Hepatocyte (in vitro differentiated cells): Measurements from ENCODE around the gene OTULIN. TPM values are rescaled to one million over a fixed set of nuclear protein-coding genes. Genes with fewer than 3 reads are reported as not detected.

Source experiments
- DNase-seq: peaks from one replicate; pipeline ENCODE4 v3.0.0-alpha.2; 2016; ENCODE audit warnings: low spot score
- H2AFZ ChIP-seq: fragments of 200-600 bp; sonication (generic); 2 replicates; pipeline ENCODE4 v1.6.0; 2016; ENCODE audit warnings: antibody characterized with exemption, mild to moderate bottlenecking
- H3K27ac ChIP-seq: fragments of 200-600 bp; sonication (generic); 2 replicates; pipeline ENCODE4 v1.5.1; 2016; ENCODE audit warnings: mild to moderate bottlenecking
- H3K27me3 ChIP-seq: fragments of 200-600 bp; sonication (generic); 2 replicates; pipeline ENCODE4 v1.6.1; 2016
- H3K36me3 ChIP-seq: fragments of 200-600 bp; sonication (generic); replicated peaks from 2 replicates; pipeline ENCODE4 v1.5.1; 2016; ENCODE audit warnings: low read depth; ENCODE audit not compliant: insufficient read depth
- H3K4me1 ChIP-seq: fragments of 200-600 bp; sonication (generic); 2 replicates; pipeline ENCODE4 v1.5.1; 2016; ENCODE audit warnings: mild to moderate bottlenecking, moderate library complexity; ENCODE audit not compliant: insufficient read depth
- H3K4me2 ChIP-seq: fragments of 200-600 bp; sonication (generic); 2 replicates; pipeline ENCODE4 v1.6.0; 2016
- H3K4me3 ChIP-seq: fragments of 200-600 bp; sonication (generic); 2 replicates; pipeline ENCODE4 v1.5.1; 2016; ENCODE audit warnings: mild to moderate bottlenecking
- H3K79me2 ChIP-seq: fragments of 200-600 bp; sonication (generic); 2 replicates; pipeline ENCODE4 v1.6.0; 2017; ENCODE audit warnings: mild to moderate bottlenecking
- H3K9me2 ChIP-seq: fragments of 200-600 bp; sonication (generic); replicated peaks from 2 replicates; pipeline ENCODE4 v1.6.0; 2017; ENCODE audit warnings: mild to moderate bottlenecking; ENCODE audit not compliant: insufficient read depth
- H3K9me3 ChIP-seq: fragments of 200-600 bp; sonication (generic); 2 replicates; pipeline ENCODE4 v1.5.1; 2016; ENCODE audit warnings: low read depth, mild to moderate bottlenecking
- H4K20me1 ChIP-seq: fragments of 200-600 bp; sonication (generic); 2 replicates; pipeline ENCODE4 v1.6.0; 2016; ENCODE audit warnings: mild to moderate bottlenecking; ENCODE audit not compliant: insufficient read depth, poor library complexity, severe bottlenecking
- CTCF ChIP-seq: fragments of 200-600 bp; sonication (generic); IDR thresholded peaks from 2 replicates; pipeline ENCODE4 v1.5.1; 2016; ENCODE audit warnings: antibody characterized with exemption, mild to moderate bottlenecking; ENCODE audit not compliant: poor library complexity
- EZH2 ChIP-seq: fragments of 200-600 bp; sonication (generic); IDR thresholded peaks from 2 replicates; pipeline ENCODE4 v1.6.1; 2016; ENCODE audit warnings: antibody characterized with exemption, mild to moderate bottlenecking, borderline replicate concordance
- EZH2phosphoT487 ChIP-seq: fragments of 200-600 bp; sonication (generic); IDR thresholded peaks from one replicate; pipeline ENCODE4 v1.6.1; 2018; ENCODE audit warnings: antibody characterized with exemption, mild to moderate bottlenecking, low read depth, moderate library complexity; ENCODE audit not compliant: unreplicated experiment, severe bottlenecking
- WGBS: methylation state at CpG from one replicate; pipeline ENCODE4 v1.1.6; 2016; ENCODE audit warnings: low lambda C conversion rate; ENCODE audit errors: missing lambda C conversion rate; 5-methylcytosine and 5-hydroxymethylcytosine counted together
- polyA plus RNA-seq: library from polyadenylated mRNA; unstranded; fragments of >200 nt; fragmentation: Nextera tagmentation; extraction: Ambion mirVana; gene quantifications from 2 replicates; pipeline ENCODE4 v1.2.1, GENCODE V29; 2016
- total RNA-seq: library from RNA; depleted of rRNA; stranded (reverse); fragments of >200 nt; gene quantifications from 2 replicates; pipeline ENCODE4 v1.2.3, GENCODE V29; 2014

Gene OTULIN
- total and polyA plus RNA-seq, 2 experiments from 2014 or later, result 21.0 to 45.2 TPM

- Histone ChIP-seq H3K4me2 (no peak overlapping the region), H4K20me1 (peaks cover 5% of the 10 kb centered on the region), H2AFZ (no peak overlapping the region), H3K27me3 (no peaks in the 10 kb centered on the region), H3K9me3 (no peaks in the 10 kb centered on the region), H3K4me3 (no peak overlapping the region), H3K27ac (no peak overlapping the region), H3K4me1 (no peaks in the 10 kb centered on the region), H3K9me2 (no peaks in the 10 kb centered on the region), H3K36me3 (no peaks in the 10 kb centered on the region), H3K79me2 (no peaks in the 10 kb centered on the region)
- TF ChIP-seq EZH2phosphoT487 (no peak), EZH2 (no peak), CTCF (no peak)
- no peak for DNase-seq
- WGBS, result 76% methylated on average over 7 of the region's 7 CpGs
These were observed 57.6 kb downstream of the OTULIN start for GRCh38 chr5:14721990-14722656.

- Histone ChIP-seq H4K20me1 (no peaks in the 10 kb centered on the region), H3K79me2 (no peaks in the 10 kb centered on the region), H3K27me3 (no peaks in the 10 kb centered on the region), H3K4me1 (no peaks in the 10 kb centered on the region), H3K4me3 (no peak overlapping the region), H3K36me3 (no peaks in the 10 kb centered on the region), H3K4me2 (no peak overlapping the region), H2AFZ (no peak overlapping the region), H3K27ac (no peak overlapping the region), H3K9me2 (no peaks in the 10 kb centered on the region), H3K9me3 (no peaks in the 10 kb centered on the region)
- no peak for TF ChIP-seq CTCF
- TF ChIP-seq EZH2phosphoT487, result no peak
- TF ChIP-seq EZH2, result no peak
- no peak for DNase-seq
- 96% methylated on average over 8 of the region's 8 CpGs for WGBS
These were observed 58.4 kb downstream of the OTULIN start for GRCh38 chr5:14722923-14723322.

- Histone ChIP-seq H4K20me1 (no peaks in the 10 kb centered on the region), H3K79me2 (no peaks in the 10 kb centered on the region), H3K27ac (no peak overlapping the region), H2AFZ (no peak overlapping the region), H3K9me3 (no peaks in the 10 kb centered on the region), H3K4me2 (no peak overlapping the region), H3K9me2 (no peaks in the 10 kb centered on the region), H3K4me3 (no peak overlapping the region), H3K27me3 (no peaks in the 10 kb centered on the region), H3K36me3 (no peaks in the 10 kb centered on the region), H3K4me1 (peaks cover under 1% of the 10 kb centered on the region)
- no peak for DNase-seq
- 89% methylated on average over 4 of the region's 4 CpGs for WGBS
- no peak for TF ChIP-seq EZH2phosphoT487
- TF ChIP-seq EZH2, result no peak
- no peak for TF ChIP-seq CTCF
These were observed 59.2 kb downstream of the OTULIN start for GRCh38 chr5:14723701-14724132.
